Activated naive CD8-positive, alpha-beta T cell treated with anti-CD3 and anti-CD28 coated beads, Interleukin-2, amount 50 U/mL, for 16 hours (primary cell): ENCODE measurements around the gene TMCO4.

Source experiments
- DNase-seq: peaks from one replicate; pipeline ENCODE4 v3.0.0-alpha.2; 2020; ENCODE audit warnings: low read depth, low spot score

The TMCO4 gene

GRCh38 chr1:19720973-19721372, 78.7 kb downstream of the TMCO4 start:
- no peak for DNase-seq

DNA sequence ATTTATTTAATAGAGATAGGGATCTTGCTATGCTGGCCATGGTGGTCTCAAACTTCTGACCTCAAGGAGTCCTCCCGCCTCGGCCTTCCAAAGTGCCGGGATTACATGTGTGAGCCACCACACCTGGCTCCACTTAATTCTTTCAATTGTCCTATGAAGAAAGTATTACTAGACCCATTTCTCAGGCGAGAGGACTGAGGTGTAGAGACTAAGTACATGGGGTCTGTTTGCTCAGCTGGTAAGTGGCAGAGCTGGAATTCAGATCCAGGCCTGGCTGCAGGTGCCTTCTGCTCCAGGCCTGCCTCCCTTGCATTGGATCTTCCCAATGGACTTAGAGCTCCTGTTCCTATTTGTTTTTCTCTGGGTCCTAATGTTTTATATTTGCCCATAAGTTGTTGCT, 79.5 kb downstream of the TMCO4 start:
- no peak for DNase-seq

GRCh38 chr1:19717467-19717866, 82.2 kb downstream of the TMCO4 start:
- DNase-seq: no peak

GRCh38 chr1:19715334-19716203, 84.1 kb downstream of the TMCO4 start:
- peak; percentile 66 for DNase-seq

DNA sequence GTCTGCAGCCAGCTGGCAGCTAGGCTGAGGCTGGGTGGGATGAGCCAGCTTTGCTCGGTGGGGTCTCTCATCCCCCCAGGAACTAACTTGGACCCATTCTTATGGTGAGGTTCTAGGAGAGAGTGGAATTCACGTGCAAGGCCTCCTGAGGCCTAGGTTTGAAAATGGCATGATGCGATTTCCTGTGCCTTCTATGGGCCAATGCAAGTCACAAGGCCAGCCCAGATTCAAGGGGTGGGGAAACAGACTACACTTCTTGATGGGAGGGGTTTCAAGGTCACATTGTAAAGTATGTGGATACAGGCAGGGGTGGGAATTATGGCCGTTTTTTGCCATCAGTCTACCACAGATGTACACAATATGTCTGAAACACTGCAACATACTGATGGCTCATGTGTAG, 86.8 kb downstream of the TMCO4 start:
- DNase-seq: no peak

- no peak for DNase-seq
Observed at GRCh38 chr1:19710825-19711611, 88.7 kb downstream of the TMCO4 start.

GRCh38 chr1:19709260-19709793, 90.4 kb downstream of the TMCO4 start:
- no peak for DNase-seq

DNA sequence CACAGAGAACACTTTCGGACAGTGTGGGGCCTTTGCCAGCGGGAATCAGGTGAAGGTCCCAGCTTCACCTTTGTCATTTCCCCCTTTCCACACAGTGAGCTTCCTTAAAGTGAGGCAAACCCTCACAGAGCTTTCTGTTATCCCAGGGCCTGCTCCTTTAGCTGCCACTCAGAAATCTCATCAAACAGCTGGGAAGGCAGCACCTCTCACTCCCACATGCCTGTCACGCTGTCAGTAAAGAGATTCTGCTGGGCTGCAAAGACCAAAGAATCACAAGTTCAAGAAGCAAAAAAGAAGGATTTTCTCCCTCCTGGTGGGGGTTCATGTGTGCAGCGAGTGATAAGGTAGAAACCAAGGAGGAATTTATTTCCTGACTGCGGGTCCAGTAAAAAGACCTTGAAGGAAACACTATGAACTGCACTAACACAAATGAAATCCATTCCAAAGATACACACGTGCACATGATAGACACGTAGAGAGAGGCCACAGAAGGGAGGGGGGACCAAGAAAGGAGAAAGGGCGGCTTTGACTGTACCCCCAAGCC, 91.1 kb downstream of the TMCO4 start:
- no peak for DNase-seq

DNA sequence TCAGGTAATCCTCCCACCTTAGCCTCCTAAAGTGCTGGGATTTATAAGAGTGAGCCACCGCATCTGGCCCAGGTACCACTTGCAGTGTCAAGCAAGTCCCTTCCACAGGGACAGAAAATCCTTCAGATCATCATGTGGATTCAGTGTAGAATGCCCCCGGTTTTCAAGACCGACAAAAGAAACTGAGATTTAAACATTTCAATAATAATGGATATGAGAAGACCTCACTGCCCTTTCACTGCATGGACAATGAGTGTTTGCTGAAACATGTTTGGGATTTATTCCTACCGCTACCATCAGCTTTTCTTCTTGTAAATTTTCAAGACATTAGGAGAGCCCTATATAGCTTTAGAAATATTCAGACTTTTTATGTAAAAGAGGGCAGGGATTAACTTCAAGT, 93.6 kb downstream of the TMCO4 start:
- no peak for DNase-seq

- no peak for DNase-seq
Observed at GRCh38 chr1:19705464-19705863, 94.3 kb downstream of the TMCO4 start.

- DNase-seq: no peak
Observed at GRCh38 chr1:19704247-19705113, 95.2 kb downstream of the TMCO4 start.

- no peak for DNase-seq
Observed at GRCh38 chr1:19703280-19703679, 96.4 kb downstream of the TMCO4 start.

DNA sequence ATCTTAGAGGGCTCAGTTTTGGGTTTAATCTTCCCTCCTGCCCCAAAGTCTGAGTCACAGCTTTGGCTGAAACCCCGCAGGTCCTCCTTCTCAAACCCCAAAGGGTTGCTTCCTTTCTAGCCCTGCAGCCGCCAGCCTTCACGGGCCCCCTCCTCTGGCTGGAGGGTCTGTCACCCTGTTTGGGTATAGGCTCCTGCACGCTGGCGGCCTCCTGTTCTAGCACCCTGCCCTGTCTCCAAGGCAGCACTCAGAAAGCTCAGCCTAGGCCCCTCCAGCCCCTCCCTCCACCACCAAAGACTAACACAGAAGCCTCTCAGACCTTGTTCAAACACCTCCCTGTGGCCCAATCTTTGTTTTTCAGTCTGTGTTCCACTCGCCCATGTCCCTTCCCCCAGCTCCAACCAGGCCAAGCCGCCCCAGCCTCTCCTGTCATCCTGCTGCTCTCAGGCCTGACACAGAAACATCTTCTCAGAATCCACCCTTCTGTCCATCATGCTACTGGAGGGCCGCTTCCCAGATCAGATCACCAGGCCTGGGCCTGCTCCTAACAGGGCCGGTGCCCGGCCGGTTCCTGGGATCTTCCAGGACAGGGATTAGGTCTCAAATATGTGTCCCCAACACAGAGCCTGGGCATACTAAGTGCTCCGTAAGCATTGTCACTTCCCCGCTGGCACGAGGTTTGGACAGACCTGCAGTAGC, 99.5 kb downstream of the TMCO4 start:
- DNase-seq: no peak

DNA sequence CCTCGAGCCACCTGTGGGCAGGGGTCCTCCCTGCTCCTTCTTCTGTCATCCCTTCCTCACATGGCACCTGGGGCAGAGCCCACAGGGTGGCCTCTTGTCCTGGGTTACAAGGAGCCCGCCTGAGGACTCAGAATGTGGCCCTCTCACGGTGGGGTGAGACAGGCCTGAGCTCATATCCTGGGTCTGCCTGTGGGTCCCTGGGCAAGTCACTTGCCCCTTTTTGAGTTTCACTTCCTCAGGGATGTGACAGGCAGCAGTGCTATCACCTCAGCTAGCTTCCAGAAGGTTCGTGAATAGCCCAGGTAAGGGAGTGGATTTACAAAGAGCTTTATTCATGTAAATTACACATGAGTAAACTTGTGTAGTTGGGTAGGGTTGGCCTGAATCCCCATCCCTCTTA, 101.5 kb downstream of the TMCO4 start:
- DNase-seq: no peak

DNA sequence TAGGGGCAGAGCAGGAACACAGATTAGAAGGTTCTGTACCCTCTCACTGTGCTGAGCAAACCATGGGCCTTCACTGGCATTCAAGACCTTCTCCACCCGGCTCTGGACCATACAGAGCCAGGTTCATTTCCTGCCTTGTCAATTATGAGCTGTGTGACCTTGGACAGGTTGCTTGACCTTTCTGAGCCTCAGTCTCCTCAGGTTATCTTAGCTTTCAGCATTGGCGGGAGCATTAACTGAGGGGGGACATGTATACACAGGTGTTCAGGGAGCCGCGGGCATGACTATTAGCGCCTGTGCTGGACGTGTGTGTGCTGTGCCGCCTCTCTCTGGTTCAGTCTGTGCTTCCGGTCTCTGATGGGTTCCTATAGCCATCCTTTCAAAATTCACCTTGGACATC, 102.9 kb downstream of the TMCO4 start:
- DNase-seq: no peak

DNA sequence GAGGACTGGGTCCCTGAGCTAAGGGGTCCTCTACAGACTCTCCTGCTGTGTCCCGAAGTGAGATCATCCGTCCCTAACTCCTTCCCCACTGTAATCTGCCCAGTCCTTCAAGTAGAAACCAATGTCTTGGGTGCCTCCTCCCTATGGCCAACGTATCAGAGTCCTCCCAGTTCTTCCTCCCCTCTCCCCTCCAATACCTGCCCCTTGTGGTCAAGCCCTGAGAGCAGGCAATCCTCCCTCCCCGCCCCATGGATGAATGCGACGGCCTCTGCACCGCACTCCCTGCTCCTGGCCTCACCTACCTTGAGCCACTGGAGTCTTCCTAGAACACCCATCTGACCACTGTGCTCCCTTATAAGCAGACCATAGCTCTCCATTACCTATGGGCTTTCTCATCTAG, 103.9 kb downstream of the TMCO4 start:
- no peak for DNase-seq

DNA sequence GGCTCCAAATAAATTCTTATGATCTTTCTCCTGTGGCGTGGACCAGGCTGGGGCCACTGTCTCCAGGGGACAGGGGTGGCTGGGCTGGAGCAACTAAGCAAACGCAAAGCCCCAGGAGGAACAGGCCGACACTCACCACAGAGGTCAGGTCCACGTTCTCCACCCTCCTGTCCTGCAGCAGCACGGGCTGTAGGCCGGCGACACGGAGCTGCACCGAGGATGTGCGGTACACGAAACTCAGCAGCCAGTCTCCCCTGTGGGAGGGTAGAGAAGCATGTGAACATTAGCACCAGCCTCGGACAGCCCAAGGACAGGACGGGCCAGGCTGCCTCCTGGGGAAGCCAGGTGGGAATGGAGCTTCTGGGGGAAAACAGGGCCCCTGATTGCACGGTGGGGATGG, 105.4 kb downstream of the TMCO4 start:
- no peak for DNase-seq

- no peak for DNase-seq
Observed at GRCh38 chr1:19690342-19690741, 109.4 kb downstream of the TMCO4 start.

- no peak for DNase-seq
Observed at GRCh38 chr1:19689856-19690255, 109.9 kb downstream of the TMCO4 start.

DNA sequence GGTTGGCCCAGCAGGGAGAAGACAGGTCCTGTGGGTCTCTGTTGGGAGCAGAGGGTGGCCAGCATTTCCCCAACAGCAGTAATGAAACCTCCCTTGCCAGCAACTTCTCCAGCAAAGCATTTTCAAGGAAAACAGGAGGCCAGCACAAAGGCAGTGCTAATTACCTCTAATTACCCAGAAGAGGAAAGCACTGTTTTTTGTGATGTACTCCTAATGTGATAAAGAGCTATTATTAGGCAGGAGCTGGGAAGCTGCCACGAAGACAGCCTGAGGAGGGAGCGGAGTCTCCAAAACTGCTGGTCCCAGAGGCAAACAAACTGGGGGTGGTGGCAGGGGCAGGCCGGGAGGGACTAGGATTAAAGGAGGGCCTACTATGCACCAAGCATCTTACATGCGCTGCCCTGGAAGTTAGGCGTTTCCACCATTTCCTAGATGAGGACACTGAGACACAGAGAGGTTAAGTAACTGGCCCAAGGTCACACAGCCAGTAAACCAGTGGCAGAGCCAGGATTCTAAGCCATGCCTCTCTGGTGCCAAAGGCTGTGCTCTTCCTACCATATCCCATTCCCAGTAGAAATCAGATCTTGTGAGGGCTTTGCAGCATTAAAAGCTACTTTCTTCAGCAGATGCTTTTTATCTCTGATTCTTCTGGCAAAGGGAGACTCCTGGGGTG, 110.5 kb downstream of the TMCO4 start:
- DNase-seq: no peak
